Endothelial cell of umbilical vein (primary cell): ENCODE measurements around the gene SMPD1. TPM values are rescaled to one million over a fixed set of nuclear protein-coding genes. Genes with fewer than 3 reads are reported as not detected.

Experiments
- BruUV-seq: library from RNA; stranded (reverse); fragments of 400-500 nt; replicated peaks from 2 replicates; lab custom pipeline; 2021; lab: Mats Ljungman, UMichigan
- CTCF ChIA-PET: fragments of 300-600, 350-600 bp; sonication (Branson Sonifier 250); formaldehyde crosslinking; loops from one replicate; lab custom pipeline; 2021; ENCODE audit warnings: antibody characterized with exemption, inconsistent platforms; lab: Charles Lee
- POLR2A ChIA-PET: fragments of 300-600, 350-600 bp; sonication (Branson Sonifier 250); formaldehyde crosslinking; loops from one replicate; lab custom pipeline; 2021; ENCODE audit warnings: antibody characterized with exemption, inconsistent platforms; lab: Charles Lee
- DNase-seq: peaks from one replicate; pipeline ENCODE4 v3.0.0-alpha.2; 2011; ENCODE audit warnings: low read depth, low spot score
- FAIRE-seq: peaks from 2 replicates; lab custom pipeline; 2011; peaks lifted over from hg19 to GRCh38; lab: Jason Lieb, UNC
- H2AFZ ChIP-seq: 2 replicates; pipeline ENCODE4 v1.6.0; 2012; ENCODE audit warnings: low read depth, low read length, control low read depth, inconsistent platforms
- H3K27ac ChIP-seq: 2 replicates; pipeline ENCODE4 v1.5.1; 2011; ENCODE audit warnings: low read depth, mild to moderate bottlenecking, control low read depth, low read length, moderate library complexity; ENCODE audit not compliant: insufficient read depth
- H3K27me3 ChIP-seq, 2 experiments: 2 replicates each; pipeline versions ENCODE4 v1.6.0 to v1.6.1; 2011; ENCODE audit warnings: low read length in 2 of 2, mixed read lengths in 1 of 2; ENCODE audit not compliant: control insufficient read depth in 2 of 2, insufficient read depth in 2 of 2
- H3K36me3 ChIP-seq, 2 experiments: 2 replicates in 1 of 2; 3 replicates in 1 of 2; pipeline ENCODE4 v1.5.1; 2011; ENCODE audit warnings: low read length in 2 of 2, mild to moderate bottlenecking in 1 of 2, moderate library complexity in 1 of 2; ENCODE audit not compliant: control insufficient read depth in 2 of 2, insufficient read depth in 2 of 2; ENCODE audit errors: extremely low read depth in 1 of 2
- H3K4me1 ChIP-seq: 3 replicates; pipeline ENCODE4 v1.5.1; 2011; ENCODE audit warnings: mild to moderate bottlenecking, low read length; ENCODE audit not compliant: control insufficient read depth, insufficient read depth; ENCODE audit errors: extremely low read depth
- H3K4me2 ChIP-seq: 2 replicates; pipeline ENCODE4 v1.6.1; 2011; ENCODE audit warnings: low read length, control low read depth, mixed read lengths; ENCODE audit not compliant: insufficient read depth
- H3K4me3 ChIP-seq, 3 experiments: fragments of 200-600 bp in 1 of 3; sonication (generic), shearing (Covaris generic) in 1 of 3; replicated peaks in 1 of 3; 2 replicates each; pipeline ENCODE4 v1.5.1; 2011 to 2016; ENCODE audit warnings: control low read depth in 3 of 3, low read length in 3 of 3, mild to moderate bottlenecking in 2 of 3, inconsistent platforms in 1 of 3, low read depth in 1 of 3, moderate library complexity in 1 of 3; ENCODE audit not compliant: insufficient read depth in 1 of 3
- H3K79me2 ChIP-seq: 2 replicates; pipeline ENCODE4 v1.6.0; 2012; ENCODE audit warnings: low read length, inconsistent platforms; ENCODE audit not compliant: control insufficient read depth, insufficient read depth
- H3K9ac ChIP-seq: replicated peaks from 2 replicates; pipeline ENCODE3; 2011; ENCODE audit warnings: low read length, control low read depth; ENCODE audit not compliant: insufficient read depth; ENCODE audit errors: extremely low read depth
- H3K9me1 ChIP-seq: replicated peaks from 3 replicates; pipeline ENCODE4 v1.6.0; 2011; ENCODE audit warnings: mild to moderate bottlenecking, low read length; ENCODE audit not compliant: control insufficient read depth, insufficient read depth; ENCODE audit errors: extremely low read depth
- H3K9me3 ChIP-seq: replicated peaks from 2 replicates; pipeline ENCODE4 v1.5.1; 2012; ENCODE audit warnings: low read length, inconsistent platforms; ENCODE audit not compliant: control insufficient read depth, insufficient read depth
- H4K20me1 ChIP-seq: replicated peaks from 2 replicates; pipeline ENCODE3; 2011; ENCODE audit warnings: mild to moderate bottlenecking, low read length; ENCODE audit not compliant: control insufficient read depth, insufficient read depth; ENCODE audit errors: extremely low read depth
- CTCF ChIP-seq, 2 donors: IDR thresholded peaks; 1 replicate in 1 of 2; 2 replicates in 1 of 2; pipeline ENCODE4 v1.5.1; 2011; ENCODE audit warnings: low read length in 2 of 2, mild to moderate bottlenecking in 2 of 2, moderate library complexity in 2 of 2, control low read depth in 1 of 2, inconsistent platforms in 1 of 2, low read depth in 1 of 2; ENCODE audit not compliant: insufficient read depth in 1 of 2; ENCODE audit errors: extremely low read depth in 1 of 2
- EZH2 ChIP-seq: IDR thresholded peaks from 2 replicates; pipeline ENCODE4 v1.6.1; 2012; ENCODE audit warnings: borderline replicate concordance, low read depth, mild to moderate bottlenecking, moderate library complexity, low read length, inconsistent platforms; ENCODE audit not compliant: severe bottlenecking
- FOS ChIP-seq: IDR thresholded peaks from 2 replicates; pipeline ENCODE4 v1.6.1; 2011; ENCODE audit warnings: mild to moderate bottlenecking, low read length, moderate library complexity, borderline replicate concordance; ENCODE audit not compliant: insufficient read depth
- GATA2 ChIP-seq: IDR thresholded peaks from 2 replicates; pipeline ENCODE4 v1.7.0; 2011; ENCODE audit warnings: low read depth, mild to moderate bottlenecking, moderate library complexity, mixed read lengths, low read length; ENCODE audit not compliant: insufficient read length, insufficient read depth
- JUN ChIP-seq: IDR thresholded peaks from 2 replicates; pipeline ENCODE4 v1.6.1; 2011; ENCODE audit warnings: borderline replicate concordance, low read depth; ENCODE audit not compliant: insufficient read length, insufficient read depth
- MAX ChIP-seq: IDR thresholded peaks from 2 replicates; pipeline ENCODE4 v1.6.1; 2011; ENCODE audit not compliant: insufficient read depth, insufficient read length
- MYC ChIP-seq: IDR thresholded peaks from one replicate; pipeline ENCODE4 v1.6.1; 2011; ENCODE audit warnings: mild to moderate bottlenecking, low read depth, low read length
- POLR2A ChIP-seq: IDR thresholded peaks from 2 replicates; pipeline ENCODE4 v1.6.1; 2012; ENCODE audit warnings: low read depth, mild to moderate bottlenecking, control low read depth, low read length
- POLR2AphosphoS5 ChIP-seq: IDR thresholded peaks from 2 replicates; pipeline ENCODE4 v1.6.1; 2012; ENCODE audit warnings: low read depth, mild to moderate bottlenecking, control low read depth, low read length, moderate library complexity; ENCODE audit not compliant: insufficient read depth
- dilution Hi-C: fragments of 300-500 bp; cut with MboI; formaldehyde crosslinking; loops from one replicate; pipeline ENCODE4 v1.15.0; 2019; ENCODE audit warnings: low sequenced_read_pairs; ENCODE audit not compliant: extremely low pct_ligation_motif_present
- intact Hi-C: fragments of 100-400 bp; cut with micrococcal nuclease; formaldehyde crosslinking; loops from one replicate; pipeline ENCODE4 v1.10.0; 2022
- polyA plus RNA-seq, 4 experiments: library from polyadenylated mRNA; depleted of rRNA in 3 of 4; stranded (reverse) in 3 of 4; unstranded in 1 of 4; fragments of >200 nt; gene quantifications; 2 replicates each; pipeline versions ENCODE4 v1.2.1 to v1.2.3, GENCODE V29; 2011 to 2012; ENCODE audit warnings: missing spikeins in 1 of 4
- total RNA-seq: library from RNA; stranded (reverse); gene quantifications from 2 replicates; pipeline ENCODE4 v1.2.3, GENCODE V29; 2021

Gene SMPD1
- total and polyA plus RNA-seq, 2 donors (not counting 3 experiments of a cell fraction or from before 2014, with no cell fraction given), result 58.9 to 93.6 TPM

- no peak for FAIRE-seq
- TF ChIP-seq MYC (no peak), POLR2A (no peak), MAX (no peak), CTCF (IDR thresholded peaks at IDR 0.05; ENCODE audit: extremely low read depth in 1 of 2, insufficient read depth in 1 of 2, low read depth in 1 of 2, low read length in 2 of 2) (no peak), JUN (no peak), GATA2 (no peak), EZH2 (no peak), FOS (no peak), POLR2AphosphoS5 (no peak)
- POLR2A ChIA-PET, result no interaction called here
- H3K4me3 ChIP-seq, result no peak overlapping the region
- no peaks in the 10 kb centered on the region for H3K9me1 ChIP-seq
- no peaks in the 10 kb centered on the region for H3K36me3 ChIP-seq
- H3K4me2 ChIP-seq, result no peak overlapping the region
- DNase-seq, result no peak
- H3K27ac ChIP-seq, result no peak overlapping the region
- BruUV-seq, result no TSS peak
- no peaks in the 10 kb centered on the region for H4K20me1 ChIP-seq
- no peaks in the 10 kb centered on the region for H3K27me3 ChIP-seq
- H3K79me2 ChIP-seq, result no peaks in the 10 kb centered on the region
- no peak overlapping the region for H3K9ac ChIP-seq
- CTCF ChIA-PET, result interaction anchor here (0.8 to 9.9 kb wide), 9 partner anchors 8 to 69 kb away, joined by 3 to 638 read pairs (median 19); partner anchors contain the start of gene APBB1
- H3K4me1 ChIP-seq, result no peaks in the 10 kb centered on the region
- dilution Hi-C loops, result no loop called here
- intact Hi-C loops, result no loop called here
- no peak overlapping the region for H2AFZ ChIP-seq
- no peaks in the 10 kb centered on the region for H3K9me3 ChIP-seq
Observed at GRCh38 chr11:6437423-6437822, 47.1 kb downstream of the SMPD1 start.
